ENCODE data around the gene ACKR3.

DNA sequence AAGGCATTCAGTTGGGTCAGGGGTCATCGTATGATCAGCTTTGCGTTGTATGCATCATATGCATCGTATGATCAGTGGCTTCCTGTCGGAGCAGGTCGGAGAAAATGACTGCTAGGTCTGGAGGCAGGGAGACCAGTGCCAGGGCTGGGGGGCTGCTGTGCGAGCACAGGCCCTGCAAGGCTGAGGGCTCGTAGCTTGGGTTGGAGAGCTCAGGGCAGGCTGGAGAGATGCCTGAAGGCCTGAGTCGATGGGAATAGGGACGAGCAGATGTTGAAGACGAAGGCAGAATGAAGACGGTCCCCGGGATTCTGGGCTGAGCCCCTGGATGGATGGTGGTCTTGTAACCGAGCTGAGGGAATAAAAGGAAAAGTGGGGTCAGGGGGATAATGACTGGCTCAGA lies 25.3 kb upstream of the ACKR3 start:
- TF ChIP-seq POLR2A (IDR thresholded peaks at IDR 0.05) (no peak), CTCF (IDR thresholded peaks at IDR 0.05) (no peak), POLR2AphosphoS5 (IDR thresholded peaks at IDR 0.05) (no peak)
